ENCODE results near the gene PDE4D. TPM values are rescaled to one million over a fixed set of nuclear protein-coding genes. Genes with fewer than 3 reads are reported as not detected.

Gene PDE4D
- total RNA-seq, 1 experiment from 2014 or later: 2.1 TPM

DNA sequence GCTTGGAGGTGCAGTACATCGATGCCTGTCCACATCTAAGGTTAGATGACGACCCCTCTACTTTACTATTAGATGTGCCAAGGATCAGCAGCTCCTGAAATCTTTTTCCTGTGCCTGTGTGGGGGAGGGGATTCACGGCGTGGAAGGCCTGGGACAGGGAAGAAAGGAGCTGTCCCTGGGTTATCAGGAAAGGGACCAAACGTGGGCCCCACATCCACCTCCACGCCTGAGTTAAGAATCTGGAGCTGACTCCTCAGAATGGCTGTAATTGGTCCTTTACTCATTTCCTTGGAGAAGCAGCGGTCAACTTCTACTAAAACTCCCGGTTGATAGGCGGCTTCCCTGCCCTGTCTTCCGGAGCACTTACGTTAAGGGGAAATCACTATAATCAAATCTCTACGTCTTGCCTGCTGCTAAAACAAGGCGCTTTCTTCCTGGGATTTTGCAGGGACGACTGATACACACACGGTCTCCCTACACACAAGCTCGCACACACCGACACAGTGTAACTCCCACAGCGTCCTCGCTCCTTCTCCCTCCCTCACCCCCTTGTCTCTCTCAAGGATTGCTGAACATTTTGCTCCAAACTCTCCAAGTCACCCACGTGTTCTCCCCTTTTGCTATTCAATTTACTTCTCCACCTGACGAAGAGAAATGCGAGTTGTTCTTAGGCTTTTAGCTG is 1.4 kb downstream of the PDE4D start:
- Histone ChIP-seq H4K20me1 (ENCODE audit: control insufficient read depth, insufficient read depth, insufficient read length) (no peaks in the 10 kb centered on the region), H3K79me1 (ENCODE audit: insufficient read depth, low read depth, low read length, poor library complexity, severe bottlenecking) (no peaks in the 10 kb centered on the region), H2AFZ (ENCODE audit: low read length) (peak overlapping the region; percentile 24), H4K8ac (replicated peaks; ENCODE audit: insufficient read length, low read depth, low read length) (no peak overlapping the region), H2BK120ac (ENCODE audit: low read depth, low read length, poor library complexity, severe bottlenecking) (no peak overlapping the region), H3K23ac (ENCODE audit: insufficient read length, low read depth, low read length) (no peak overlapping the region), H3K56ac (ENCODE audit: insufficient read length, low read depth, low read length) (no peak overlapping the region), H4K91ac (ENCODE audit: insufficient read length, low read depth, low read length) (no peak overlapping the region), H2BK5ac (ENCODE audit: insufficient read length, low read length) (no peak overlapping the region), H3K4me2 (ENCODE audit: insufficient read depth, insufficient read length, low read length) (peak overlapping the region; percentile 98), H3K27ac (ENCODE audit: insufficient read length, low read depth, low read length) (no peak overlapping the region), H3K4ac (ENCODE audit: low read depth, low read length) (no peak overlapping the region), H2BK12ac (ENCODE audit: insufficient read length, low read depth, low read length) (no peak overlapping the region), H3T11ph (ENCODE audit: low read length) (no peak overlapping the region), H2BK15ac (ENCODE audit: low read depth, low read length) (no peak overlapping the region), H3K27me3 (ENCODE audit: insufficient read depth, low read length) (peaks cover 24% of the 10 kb centered on the region; the same call in 1 of the 2 replicates), H3K9ac (ENCODE audit: extremely low read depth, insufficient read length, low read length) (peak overlapping the region; percentile 3), H3K14ac (ENCODE audit: insufficient read depth, low read length) (no peak overlapping the region), H3K18ac (ENCODE audit: insufficient read length, low read depth, low read length) (no peak overlapping the region), H2BK20ac (ENCODE audit: low read depth, low read length, poor library complexity, severe bottlenecking) (no peak overlapping the region), H3K9me3 (ENCODE audit: control insufficient read depth, low read depth, low read length) (no peaks in the 10 kb centered on the region), H3K23me2 (ENCODE audit: insufficient read length, low read depth, low read length, poor library complexity, severe bottlenecking) (peaks cover 23% of the 10 kb centered on the region), H2AK5ac (ENCODE audit: insufficient read length, low read length) (no peak overlapping the region), H4K5ac (ENCODE audit: insufficient read length, low read depth, low read length) (no peak overlapping the region), H3K4me1 (ENCODE audit: insufficient read depth, low read length) (no peaks in the 10 kb centered on the region), H3K79me2 (ENCODE audit: insufficient read depth, low read length) (no peaks in the 10 kb centered on the region)
- Mint-ChIP-seq H3K9me3 (no peaks in the 10 kb centered on the region; a peak in 1 of 5 replicates), H3K4me3 (peak overlapping the region; percentile 56 to 79), H3K4me1 (peaks cover 20 to 23% of the 10 kb centered on the region in 2 experiments), H3K27ac (no peak overlapping the region), H3K36me3 (ENCODE audit: insufficient read depth in 1 of 3, low read depth in 3 of 3) (no peaks in the 10 kb centered on the region; a peak in 2 of 7 replicates), H3K27me3 (ENCODE audit: low read depth) (peaks cover 67% of the 10 kb centered on the region)
- TF ChIP-seq CTCF (conservative IDR thresholded peaks at IDR 0.05): no peak
- no CpG with 5 or more reads among the region's 22 CpGs for WGBS (ENCODE audit: extremely low coverage, insufficient read length, low lambda C conversion rate)
- peak; percentile 35 for DNase-seq
